GM23338 (cell line): Measurements from ENCODE around the gene TOR1AIP1. TPM values are rescaled to one million over a fixed set of nuclear protein-coding genes. Genes with fewer than 3 reads are reported as not detected.

Source experiments
- ATAC-seq: fragments of 200-7000 bp; cut with Tn5 transposase; 3 replicates; pipeline ENCODE4 v1.9.1; 2020
- DNase-seq: peaks from one replicate; pipeline ENCODE4 v3.0.0-alpha.2; 2015; ENCODE audit warnings: low spot score
- H2AFZ ChIP-seq: fragments of 200-600 bp; sonication (generic); 2 replicates; pipeline ENCODE4 v1.8.0; 2016; ENCODE audit warnings: antibody characterized with exemption, mild to moderate bottlenecking, moderate library complexity
- H3F3A ChIP-seq: fragments of 200-600 bp; sonication (generic); replicated peaks from 2 replicates; pipeline ENCODE4 v1.8.0; 2017; ENCODE audit warnings: antibody characterized with exemption, mixed run types, low read depth
- H3K27ac ChIP-seq: fragments of 200-600 bp; sonication (generic); 2 replicates; pipeline ENCODE4 v1.6.1; 2016; ENCODE audit warnings: low read depth
- H3K27me3 ChIP-seq: fragments of 200-600 bp; sonication (generic); 2 replicates; pipeline ENCODE4 v1.8.0; 2016; ENCODE audit warnings: mild to moderate bottlenecking, mixed run types, moderate library complexity; ENCODE audit not compliant: insufficient read depth
- H3K36me3 ChIP-seq: fragments of 200-600 bp; sonication (generic); 2 replicates; pipeline ENCODE4 v1.8.0; 2016; ENCODE audit warnings: mild to moderate bottlenecking; ENCODE audit not compliant: insufficient read depth
- H3K4me1 ChIP-seq: fragments of 200-600 bp; sonication (generic); 2 replicates; pipeline ENCODE4 v1.8.0; 2016; ENCODE audit warnings: mild to moderate bottlenecking, moderate library complexity; ENCODE audit not compliant: insufficient read depth
- H3K4me2 ChIP-seq: fragments of 200-600 bp; sonication (generic); 2 replicates; pipeline ENCODE4 v1.7.1; 2017; ENCODE audit warnings: mixed run types
- H3K4me3 ChIP-seq: fragments of 200-600 bp; sonication (generic); 2 replicates; pipeline ENCODE4 v1.6.1; 2016; ENCODE audit warnings: mixed run types
- H3K79me2 ChIP-seq: fragments of 200-600 bp; sonication (generic); replicated peaks from 2 replicates; pipeline ENCODE4 v1.8.0; 2017; ENCODE audit warnings: mild to moderate bottlenecking; ENCODE audit not compliant: insufficient read depth
- H3K9me2 ChIP-seq: fragments of 200-600 bp; sonication (generic); 2 replicates; pipeline ENCODE4 v1.8.0; 2017; ENCODE audit not compliant: insufficient read depth
- H4K20me1 ChIP-seq: fragments of 200-600 bp; sonication (generic); replicated peaks from 2 replicates; pipeline ENCODE4 v1.8.0; 2017; ENCODE audit warnings: mild to moderate bottlenecking; ENCODE audit not compliant: insufficient read depth
- H3K27ac Mint-ChIP-seq: 2 replicates; pipeline ENCODE4 v1.8.0; 2020; ENCODE audit warnings: inconsistent platforms, mild to moderate bottlenecking, moderate library complexity, mixed read lengths
- H3K27me3 Mint-ChIP-seq: 3 replicates; pipeline ENCODE4 v1.8.0; 2022; ENCODE audit warnings: low read depth, mild to moderate bottlenecking, moderate library complexity, mixed read lengths, inconsistent platforms; ENCODE audit not compliant: insufficient read depth, poor library complexity
- H3K36me3 Mint-ChIP-seq: 3 replicates; pipeline ENCODE4 v1.8.0; 2021; ENCODE audit warnings: low read depth, mild to moderate bottlenecking, inconsistent platforms, moderate library complexity, mixed read lengths
- H3K4me1 Mint-ChIP-seq: 3 replicates; pipeline ENCODE4 v1.8.0; 2020; ENCODE audit warnings: mild to moderate bottlenecking, inconsistent platforms, mixed read lengths
- H3K4me3 Mint-ChIP-seq: 3 replicates; pipeline ENCODE4 v1.8.0; 2021; ENCODE audit warnings: moderate library complexity, mild to moderate bottlenecking, inconsistent platforms, mixed read lengths
- H3K9me3 Mint-ChIP-seq: 3 replicates; pipeline ENCODE4 v1.8.0; 2020; ENCODE audit warnings: moderate library complexity, mild to moderate bottlenecking, inconsistent platforms, mixed read lengths
- EZH2 ChIP-seq: fragments of 200-600 bp; sonication (generic); IDR thresholded peaks from one replicate; pipeline ENCODE4 v1.8.0; 2017; ENCODE audit warnings: antibody characterized with exemption, mild to moderate bottlenecking, low read depth; ENCODE audit not compliant: unreplicated experiment
- JUNB ChIP-seq: IDR thresholded peaks from one replicate; pipeline ENCODE4 v1.6.1; 2016; ENCODE audit warnings: antibody characterized with exemption; ENCODE audit not compliant: unreplicated experiment
- NANOG ChIP-seq: IDR thresholded peaks from 2 replicates; pipeline ENCODE4 v1.6.1; 2016; ENCODE audit warnings: antibody characterized with exemption, borderline replicate concordance
- ZNF114 ChIP-seq: fragments of 250-450 bp; sonication (Bioruptor Pico); IDR thresholded peaks from 2 replicates; pipeline ENCODE4 v1.5.0; 2020; ENCODE audit warnings: mild to moderate bottlenecking, moderate library complexity
- ZNF331 ChIP-seq: fragments of 250-450 bp; sonication (Bioruptor Pico); IDR thresholded peaks from 2 replicates; pipeline ENCODE4 v1.5.0; 2020; ENCODE audit warnings: low read depth, mild to moderate bottlenecking, moderate library complexity
- polyA plus RNA-seq: library from polyadenylated mRNA; unstranded; fragments of >200 nt; fragmentation: Nextera tagmentation; extraction: Ambion mirVana; gene quantifications from 2 replicates; pipeline ENCODE4 v1.2.1, GENCODE V29; 2016
- total RNA-seq: library from RNA; depleted of rRNA; stranded (reverse); fragments of >200 nt; shearing (Covaris generic); gene quantifications from 2 replicates; pipeline ENCODE4 v1.2.3, GENCODE V29; 2014
- TF ChIP-seq, protein P1 (sequence below): IDR thresholded peaks from 2 replicates; pipeline ENCODE4 v1.6.1; 2016; ENCODE audit warnings: antibody characterized with exemption
- TF ChIP-seq, protein P2 (sequence below): fragments of 250-450 bp; sonication (Bioruptor Pico); IDR thresholded peaks from 2 replicates; pipeline ENCODE4 v1.5.0; 2020; ENCODE audit warnings: mild to moderate bottlenecking, moderate library complexity
- TF ChIP-seq, protein P3 (sequence below): IDR thresholded peaks from one replicate; pipeline ENCODE4 v1.6.1; 2018; ENCODE audit warnings: antibody characterized with exemption; ENCODE audit not compliant: unreplicated experiment

The TOR1AIP1 gene
- total and polyA plus RNA-seq, 2 experiments from 2014 or later = 16.9 to 20.6 TPM

DNA sequence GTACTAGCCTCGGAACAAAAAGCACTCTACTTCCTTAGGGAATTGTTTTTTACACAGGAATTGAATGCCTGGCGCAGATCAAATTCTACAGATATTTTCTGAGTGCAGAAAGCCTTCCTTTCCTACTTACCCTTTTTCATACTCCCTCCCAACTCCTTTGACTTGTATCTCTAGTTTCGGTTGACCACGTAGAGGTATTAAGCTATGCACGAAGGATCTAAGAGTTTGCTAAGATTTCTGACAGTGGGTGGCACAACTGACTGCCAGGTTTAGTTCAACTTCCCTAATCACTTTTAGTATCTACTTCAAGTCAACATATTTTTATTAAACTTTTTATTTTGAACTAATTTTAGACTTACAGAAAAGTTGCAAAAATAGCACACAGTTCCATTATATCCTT, 9.5 kb upstream of the TOR1AIP1 start:
- Histone ChIP-seq H2AFZ (no peak overlapping the region), H3K27ac (no peak overlapping the region), H4K20me1 (peaks cover 25% of the 10 kb centered on the region; the same call in 1 of the 2 replicates), H3K9me2 (no peaks in the 10 kb centered on the region), H3K4me1 (no peaks in the 10 kb centered on the region), H3K27me3 (no peaks in the 10 kb centered on the region), H3K4me3 (no peak overlapping the region), H3F3A (no peaks in the 10 kb centered on the region), H3K4me2 (no peak overlapping the region), H3K36me3 (no peaks in the 10 kb centered on the region), H3K79me2 (peaks cover 89% of the 10 kb centered on the region)
- peaks cover 18% of the 10 kb centered on the region; the same call in 2 of the 3 replicates for H3K36me3 Mint-ChIP-seq
- peaks cover 6% of the 10 kb centered on the region for H3K27me3 Mint-ChIP-seq
- peaks cover 11% of the 10 kb centered on the region; the same call in 2 of the 3 replicates for H3K4me1 Mint-ChIP-seq
- DNase-seq = no peak
- no peak overlapping the region for H3K4me3 Mint-ChIP-seq
- no peak overlapping the region for H3K27ac Mint-ChIP-seq
- no peak for ATAC-seq
- TF ChIP-seq EZH2 (no peak), NANOG (no peak), ZNF331 (CRISPR knock-in tag) (no peak), JUNB (no peak)
- TF ChIP-seq, protein P1, sequence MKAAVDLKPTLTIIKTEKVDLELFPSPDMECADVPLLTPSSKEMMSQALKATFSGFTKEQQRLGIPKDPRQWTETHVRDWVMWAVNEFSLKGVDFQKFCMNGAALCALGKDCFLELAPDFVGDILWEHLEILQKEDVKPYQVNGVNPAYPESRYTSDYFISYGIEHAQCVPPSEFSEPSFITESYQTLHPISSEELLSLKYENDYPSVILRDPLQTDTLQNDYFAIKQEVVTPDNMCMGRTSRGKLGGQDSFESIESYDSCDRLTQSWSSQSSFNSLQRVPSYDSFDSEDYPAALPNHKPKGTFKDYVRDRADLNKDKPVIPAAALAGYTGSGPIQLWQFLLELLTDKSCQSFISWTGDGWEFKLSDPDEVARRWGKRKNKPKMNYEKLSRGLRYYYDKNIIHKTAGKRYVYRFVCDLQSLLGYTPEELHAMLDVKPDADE = no peak
- no peaks in the 10 kb centered on the region for H3K9me3 Mint-ChIP-seq

DNA sequence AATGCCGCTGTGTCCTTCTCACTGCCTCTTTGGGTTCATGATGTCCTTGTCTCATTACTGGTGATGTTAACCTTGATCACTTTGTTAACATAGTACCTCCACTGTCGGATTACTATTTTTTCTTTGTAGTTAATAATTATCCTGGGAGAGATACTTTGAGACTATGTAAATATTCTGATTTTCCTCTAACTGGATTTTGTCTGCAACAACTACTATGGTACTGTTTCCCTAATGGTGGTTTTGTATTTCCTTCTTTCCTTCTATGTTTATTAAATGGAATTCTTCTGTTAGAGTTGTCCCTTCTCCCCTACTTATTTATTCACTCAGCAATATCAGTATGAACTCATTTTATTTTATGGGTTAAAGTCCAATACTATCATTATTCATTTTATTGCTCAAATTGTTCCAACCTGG, 8.6 kb upstream of the TOR1AIP1 start:
- peaks cover 16% of the 10 kb centered on the region; the same call in 2 of the 3 replicates for H3K36me3 Mint-ChIP-seq
- Histone ChIP-seq H3K79me2 (peaks cover 83% of the 10 kb centered on the region), H3K27me3 (no peaks in the 10 kb centered on the region), H2AFZ (no peak overlapping the region), H3F3A (no peaks in the 10 kb centered on the region), H3K4me3 (no peak overlapping the region), H3K36me3 (no peaks in the 10 kb centered on the region), H4K20me1 (peaks cover 22% of the 10 kb centered on the region; the same call in 1 of the 2 replicates), H3K27ac (no peak overlapping the region), H3K9me2 (no peaks in the 10 kb centered on the region), H3K4me2 (no peak overlapping the region), H3K4me1 (no peaks in the 10 kb centered on the region)
- no peak for DNase-seq
- H3K27ac Mint-ChIP-seq = no peak overlapping the region
- H3K27me3 Mint-ChIP-seq = peaks cover 3% of the 10 kb centered on the region
- no peak overlapping the region for H3K4me3 Mint-ChIP-seq
- H3K4me1 Mint-ChIP-seq = peaks cover 5% of the 10 kb centered on the region; the same call in 2 of the 3 replicates
- no peak for ATAC-seq
- no peaks in the 10 kb centered on the region for H3K9me3 Mint-ChIP-seq
- TF ChIP-seq, protein P2, sequence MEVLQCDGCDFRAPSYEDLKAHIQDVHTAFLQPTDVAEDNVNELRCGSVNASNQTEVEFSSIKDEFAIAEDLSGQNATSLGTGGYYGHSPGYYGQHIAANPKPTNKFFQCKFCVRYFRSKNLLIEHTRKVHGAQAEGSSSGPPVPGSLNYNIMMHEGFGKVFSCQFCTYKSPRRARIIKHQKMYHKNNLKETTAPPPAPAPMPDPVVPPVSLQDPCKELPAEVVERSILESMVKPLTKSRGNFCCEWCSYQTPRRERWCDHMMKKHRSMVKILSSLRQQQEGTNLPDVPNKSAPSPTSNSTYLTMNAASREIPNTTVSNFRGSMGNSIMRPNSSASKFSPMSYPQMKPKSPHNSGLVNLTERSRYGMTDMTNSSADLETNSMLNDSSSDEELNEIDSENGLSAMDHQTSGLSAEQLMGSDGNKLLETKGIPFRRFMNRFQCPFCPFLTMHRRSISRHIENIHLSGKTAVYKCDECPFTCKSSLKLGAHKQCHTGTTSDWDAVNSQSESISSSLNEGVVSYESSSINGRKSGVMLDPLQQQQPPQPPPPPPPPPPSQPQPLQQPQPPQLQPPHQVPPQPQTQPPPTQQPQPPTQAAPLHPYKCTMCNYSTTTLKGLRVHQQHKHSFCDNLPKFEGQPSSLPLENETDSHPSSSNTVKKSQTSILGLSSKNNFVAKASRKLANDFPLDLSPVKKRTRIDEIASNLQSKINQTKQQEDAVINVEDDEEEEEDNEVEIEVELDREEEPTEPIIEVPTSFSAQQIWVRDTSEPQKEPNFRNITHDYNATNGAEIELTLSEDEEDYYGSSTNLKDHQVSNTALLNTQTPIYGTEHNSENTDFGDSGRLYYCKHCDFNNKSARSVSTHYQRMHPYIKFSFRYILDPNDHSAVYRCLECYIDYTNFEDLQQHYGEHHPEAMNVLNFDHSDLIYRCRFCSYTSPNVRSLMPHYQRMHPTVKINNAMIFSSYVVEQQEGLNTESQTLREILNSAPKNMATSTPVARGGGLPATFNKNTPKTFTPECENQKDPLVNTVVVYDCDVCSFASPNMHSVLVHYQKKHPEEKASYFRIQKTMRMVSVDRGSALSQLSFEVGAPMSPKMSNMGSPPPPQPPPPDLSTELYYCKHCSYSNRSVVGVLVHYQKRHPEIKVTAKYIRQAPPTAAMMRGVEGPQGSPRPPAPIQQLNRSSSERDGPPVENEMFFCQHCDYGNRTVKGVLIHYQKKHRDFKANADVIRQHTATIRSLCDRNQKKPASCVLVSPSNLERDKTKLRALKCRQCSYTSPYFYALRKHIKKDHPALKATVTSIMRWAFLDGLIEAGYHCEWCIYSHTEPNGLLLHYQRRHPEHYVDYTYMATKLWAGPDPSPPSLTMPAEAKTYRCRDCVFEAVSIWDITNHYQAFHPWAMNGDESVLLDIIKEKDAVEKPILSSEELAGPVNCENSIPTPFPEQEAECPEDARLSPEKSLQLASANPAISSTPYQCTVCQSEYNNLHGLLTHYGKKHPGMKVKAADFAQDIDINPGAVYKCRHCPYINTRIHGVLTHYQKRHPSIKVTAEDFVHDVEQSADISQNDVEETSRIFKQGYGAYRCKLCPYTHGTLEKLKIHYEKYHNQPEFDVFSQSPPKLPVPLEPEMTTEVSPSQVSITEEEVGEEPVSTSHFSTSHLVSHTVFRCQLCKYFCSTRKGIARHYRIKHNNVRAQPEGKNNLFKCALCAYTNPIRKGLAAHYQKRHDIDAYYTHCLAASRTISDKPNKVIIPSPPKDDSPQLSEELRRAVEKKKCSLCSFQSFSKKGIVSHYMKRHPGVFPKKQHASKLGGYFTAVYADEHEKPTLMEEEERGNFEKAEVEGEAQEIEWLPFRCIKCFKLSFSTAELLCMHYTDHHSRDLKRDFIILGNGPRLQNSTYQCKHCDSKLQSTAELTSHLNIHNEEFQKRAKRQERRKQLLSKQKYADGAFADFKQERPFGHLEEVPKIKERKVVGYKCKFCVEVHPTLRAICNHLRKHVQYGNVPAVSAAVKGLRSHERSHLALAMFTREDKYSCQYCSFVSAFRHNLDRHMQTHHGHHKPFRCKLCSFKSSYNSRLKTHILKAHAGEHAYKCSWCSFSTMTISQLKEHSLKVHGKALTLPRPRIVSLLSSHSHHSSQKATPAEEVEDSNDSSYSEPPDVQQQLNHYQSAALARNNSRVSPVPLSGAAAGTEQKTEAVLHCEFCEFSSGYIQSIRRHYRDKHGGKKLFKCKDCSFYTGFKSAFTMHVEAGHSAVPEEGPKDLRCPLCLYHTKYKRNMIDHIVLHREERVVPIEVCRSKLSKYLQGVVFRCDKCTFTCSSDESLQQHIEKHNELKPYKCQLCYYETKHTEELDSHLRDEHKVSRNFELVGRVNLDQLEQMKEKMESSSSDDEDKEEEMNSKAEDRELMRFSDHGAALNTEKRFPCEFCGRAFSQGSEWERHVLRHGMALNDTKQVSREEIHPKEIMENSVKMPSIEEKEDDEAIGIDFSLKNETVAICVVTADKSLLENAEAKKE (CRISPR knock-in tag) = no peak
- TF ChIP-seq, protein P1 = no peak
- no peak for TF ChIP-seq ZNF114 (CRISPR knock-in tag)
- TF ChIP-seq, protein P3, sequence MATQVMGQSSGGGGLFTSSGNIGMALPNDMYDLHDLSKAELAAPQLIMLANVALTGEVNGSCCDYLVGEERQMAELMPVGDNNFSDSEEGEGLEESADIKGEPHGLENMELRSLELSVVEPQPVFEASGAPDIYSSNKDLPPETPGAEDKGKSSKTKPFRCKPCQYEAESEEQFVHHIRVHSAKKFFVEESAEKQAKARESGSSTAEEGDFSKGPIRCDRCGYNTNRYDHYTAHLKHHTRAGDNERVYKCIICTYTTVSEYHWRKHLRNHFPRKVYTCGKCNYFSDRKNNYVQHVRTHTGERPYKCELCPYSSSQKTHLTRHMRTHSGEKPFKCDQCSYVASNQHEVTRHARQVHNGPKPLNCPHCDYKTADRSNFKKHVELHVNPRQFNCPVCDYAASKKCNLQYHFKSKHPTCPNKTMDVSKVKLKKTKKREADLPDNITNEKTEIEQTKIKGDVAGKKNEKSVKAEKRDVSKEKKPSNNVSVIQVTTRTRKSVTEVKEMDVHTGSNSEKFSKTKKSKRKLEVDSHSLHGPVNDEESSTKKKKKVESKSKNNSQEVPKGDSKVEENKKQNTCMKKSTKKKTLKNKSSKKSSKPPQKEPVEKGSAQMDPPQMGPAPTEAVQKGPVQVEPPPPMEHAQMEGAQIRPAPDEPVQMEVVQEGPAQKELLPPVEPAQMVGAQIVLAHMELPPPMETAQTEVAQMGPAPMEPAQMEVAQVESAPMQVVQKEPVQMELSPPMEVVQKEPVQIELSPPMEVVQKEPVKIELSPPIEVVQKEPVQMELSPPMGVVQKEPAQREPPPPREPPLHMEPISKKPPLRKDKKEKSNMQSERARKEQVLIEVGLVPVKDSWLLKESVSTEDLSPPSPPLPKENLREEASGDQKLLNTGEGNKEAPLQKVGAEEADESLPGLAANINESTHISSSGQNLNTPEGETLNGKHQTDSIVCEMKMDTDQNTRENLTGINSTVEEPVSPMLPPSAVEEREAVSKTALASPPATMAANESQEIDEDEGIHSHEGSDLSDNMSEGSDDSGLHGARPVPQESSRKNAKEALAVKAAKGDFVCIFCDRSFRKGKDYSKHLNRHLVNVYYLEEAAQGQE = no peak
